ENCODE results near the gene LYPD6B.

- TF ChIP-seq CTCF (conservative IDR thresholded peaks at IDR 0.05), result peak; percentile 58
- no peak for TF ChIP-seq ZFX (IDR thresholded peaks at IDR 0.05)
These were observed 49.3 kb downstream of the LYPD6B start for GRCh38 chr2:149087751-149088150.

All from C4-2B (cell line).